Ishikawa (cell line): ENCODE results near the gene SORCS3.

Source experiments
- CEBPB ChIP-seq: IDR thresholded peaks from 2 replicates; pipeline ENCODE4 v1.6.1; 2012
- CREB1 ChIP-seq: IDR thresholded peaks from 2 replicates; pipeline ENCODE4 v1.6.1; 2012; ENCODE audit warnings: low read depth
- EGR1 ChIP-seq: IDR thresholded peaks from 2 replicates; pipeline ENCODE4 v1.6.1; 2012
- EP300 ChIP-seq: IDR thresholded peaks from 2 replicates; pipeline ENCODE4 v1.6.1; 2012; ENCODE audit warnings: borderline replicate concordance
- FOXM1 ChIP-seq: IDR thresholded peaks from 2 replicates; pipeline ENCODE4 v1.6.1; 2012; ENCODE audit warnings: low read depth, borderline replicate concordance
- NFIC ChIP-seq: IDR thresholded peaks from 2 replicates; pipeline ENCODE4 v1.6.1; 2012
- RAD21 ChIP-seq: IDR thresholded peaks from 2 replicates; pipeline ENCODE4 v1.6.1; 2012; ENCODE audit warnings: low read depth
- TAF1 ChIP-seq: IDR thresholded peaks from 2 replicates; pipeline ENCODE4 v1.6.1; 2012; ENCODE audit warnings: low read depth, mild to moderate bottlenecking
- TCF12 ChIP-seq: IDR thresholded peaks from 2 replicates; pipeline ENCODE4 v1.6.1; 2012; ENCODE audit warnings: low read depth
- TEAD4 ChIP-seq: IDR thresholded peaks from 2 replicates; pipeline ENCODE4 v1.6.1; 2012
- YY1 ChIP-seq: IDR thresholded peaks from 2 replicates; pipeline ENCODE4 v1.6.1; 2012; ENCODE audit warnings: low read depth
- TF ChIP-seq, protein P1 (sequence below): IDR thresholded peaks from 2 replicates; pipeline ENCODE4 v1.6.1; 2012
- TF ChIP-seq, protein P2 (sequence below): IDR thresholded peaks from 2 replicates; pipeline ENCODE4 v1.6.1; 2012

GRCh38 chr10:104639590-104640338, 1.3 kb upstream of the SORCS3 start:
- TF ChIP-seq, protein P1, sequence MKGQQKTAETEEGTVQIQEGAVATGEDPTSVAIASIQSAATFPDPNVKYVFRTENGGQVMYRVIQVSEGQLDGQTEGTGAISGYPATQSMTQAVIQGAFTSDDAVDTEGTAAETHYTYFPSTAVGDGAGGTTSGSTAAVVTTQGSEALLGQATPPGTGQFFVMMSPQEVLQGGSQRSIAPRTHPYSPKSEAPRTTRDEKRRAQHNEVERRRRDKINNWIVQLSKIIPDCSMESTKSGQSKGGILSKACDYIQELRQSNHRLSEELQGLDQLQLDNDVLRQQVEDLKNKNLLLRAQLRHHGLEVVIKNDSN: no peak
- no peak for TF ChIP-seq EP300
- no peak for TF ChIP-seq CREB1
- TF ChIP-seq TCF12: no peak
- no peak for TF ChIP-seq RAD21
- TF ChIP-seq TEAD4: no peak
- no peak for TF ChIP-seq NFIC
- no peak for TF ChIP-seq CEBPB
- no peak for TF ChIP-seq EGR1
- no peak for TF ChIP-seq YY1
- TF ChIP-seq TAF1: no peak
- TF ChIP-seq, protein P2, sequence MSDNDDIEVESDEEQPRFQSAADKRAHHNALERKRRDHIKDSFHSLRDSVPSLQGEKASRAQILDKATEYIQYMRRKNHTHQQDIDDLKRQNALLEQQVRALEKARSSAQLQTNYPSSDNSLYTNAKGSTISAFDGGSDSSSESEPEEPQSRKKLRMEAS: no peak
- TF ChIP-seq FOXM1: no peak
